Right renal cortex interstitium (tissue), 3 donors: ENCODE measurements around the gene CORO1C. TPM values are rescaled to one million over a fixed set of nuclear protein-coding genes. Genes with fewer than 3 reads are reported as not detected.

Experiments
- DNase-seq, 3 donors: peaks; one replicate each; pipeline ENCODE4 v3.0.0-alpha.2; 2013; ENCODE audit warnings: low read depth in 3 of 3, low spot score in 2 of 3
- polyA plus RNA-seq, 3 donors: library from polyadenylated mRNA; unstranded; fragments of 120-200 nt; gene quantifications; one replicate each; pipeline ENCODE4 v1.2.1, GENCODE V29; 2013; ENCODE audit not compliant: insufficient read length in 3 of 3

The CORO1C gene
- polyA plus RNA-seq, 3 donors: 57.9 to 62.0 (median 58.3) TPM

DNA sequence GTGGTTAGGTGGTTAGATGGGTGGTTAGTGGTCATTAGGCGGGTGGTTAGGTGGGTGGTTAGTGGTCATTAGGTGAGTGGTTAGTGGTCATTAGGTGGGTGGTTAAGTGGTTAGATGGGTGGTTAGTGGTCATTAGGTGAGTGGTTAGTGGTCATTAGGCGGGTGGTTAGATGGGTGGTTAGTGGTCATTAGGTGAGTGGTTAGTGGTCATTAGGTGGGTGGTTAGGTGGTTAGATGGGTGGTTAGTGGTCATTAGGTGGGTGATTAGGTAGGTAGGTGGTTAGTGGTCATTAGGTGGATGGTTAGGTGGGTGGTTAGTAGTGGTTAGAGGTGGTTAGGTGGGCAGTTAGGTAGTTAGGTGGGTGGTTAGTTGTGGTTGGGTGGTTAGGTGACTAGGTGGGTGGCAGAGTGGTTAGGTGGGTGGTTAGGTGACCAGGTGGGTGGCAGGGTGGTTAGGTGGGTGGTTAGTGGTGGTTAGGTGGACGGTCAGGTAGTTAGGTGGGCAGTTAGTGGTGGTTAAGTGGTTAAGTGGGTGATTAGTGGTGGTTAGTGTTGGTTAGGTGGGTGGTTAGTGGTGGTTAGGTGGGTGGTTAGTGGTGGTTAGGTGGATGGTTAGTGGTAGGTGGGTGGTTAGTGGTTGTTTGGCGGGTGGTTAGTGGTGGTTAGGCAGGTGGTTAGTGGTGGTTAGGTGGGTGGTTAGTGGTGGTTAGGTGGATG lies 125.5 kb downstream of the CORO1C start:
- no peak for DNase-seq

- DNase-seq: no peak
Observed at GRCh38 chr12:108605000-108605689, 126.2 kb downstream of the CORO1C start.

DNA sequence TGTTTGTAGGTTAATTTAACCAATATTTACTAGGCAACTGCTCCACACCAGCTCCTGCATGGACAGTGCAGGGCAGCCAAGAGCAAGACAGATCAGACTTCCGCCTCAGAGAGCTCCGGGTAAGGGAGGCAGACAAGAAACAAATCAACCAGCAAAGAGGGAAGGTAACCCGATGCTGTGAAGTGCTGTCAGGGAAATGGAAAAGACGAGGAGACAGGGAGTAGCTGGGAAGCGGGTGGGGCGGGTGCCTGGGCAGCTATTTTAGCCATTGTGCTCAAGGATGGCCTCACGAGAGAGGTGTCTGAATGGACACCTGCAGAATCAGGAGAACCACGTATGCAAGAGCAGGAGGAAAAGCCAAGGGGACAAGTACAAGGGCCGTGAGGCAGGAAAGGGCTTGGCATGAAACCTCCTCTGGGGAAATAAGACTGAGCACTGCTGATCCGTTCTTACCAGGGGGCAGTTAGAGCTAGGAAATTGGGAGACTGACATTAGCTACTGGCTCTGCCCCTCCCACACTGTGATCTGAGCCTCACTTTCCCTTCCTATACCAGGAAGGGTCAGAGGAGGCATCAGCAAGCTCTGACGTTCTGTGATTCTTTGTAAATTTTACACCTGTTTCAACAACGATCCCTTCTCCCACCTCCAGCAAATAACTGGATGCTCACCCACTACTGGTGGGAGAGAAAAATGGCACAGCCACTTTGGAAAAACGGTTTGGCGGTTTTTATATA lies 126.9 kb downstream of the CORO1C start:
- DNase-seq: no peak

- DNase-seq: no peak
Observed at GRCh38 chr12:108603743-108604142, 127.6 kb downstream of the CORO1C start.

GRCh38 chr12:108602976-108603704 lies 128.2 kb downstream of the CORO1C start:
- no peak for DNase-seq

DNA sequence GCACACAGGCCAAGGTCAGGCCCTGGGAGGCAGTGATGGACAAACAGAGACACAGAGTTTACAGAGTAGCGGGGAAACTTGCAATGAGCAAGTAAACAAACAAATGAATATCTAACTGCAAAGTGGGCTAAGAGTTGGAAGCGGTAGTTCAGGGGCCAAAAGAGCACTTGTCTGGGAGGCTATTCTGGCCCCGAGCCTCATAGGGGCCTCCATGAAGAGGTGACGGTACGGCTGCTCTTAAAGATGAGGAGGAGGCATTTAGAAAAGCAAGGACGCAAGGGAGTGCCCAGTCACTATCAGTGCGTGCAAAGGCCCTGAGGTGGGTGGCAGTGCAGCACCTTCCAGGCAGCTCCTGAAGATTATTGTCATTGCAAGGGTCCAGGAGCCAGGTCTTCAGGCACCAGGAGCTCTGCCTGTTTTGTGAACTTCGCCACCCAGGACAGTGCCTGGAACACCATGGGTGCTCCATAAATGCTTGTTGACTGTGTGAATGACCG lies 129.1 kb downstream of the CORO1C start:
- no peak for DNase-seq

DNA sequence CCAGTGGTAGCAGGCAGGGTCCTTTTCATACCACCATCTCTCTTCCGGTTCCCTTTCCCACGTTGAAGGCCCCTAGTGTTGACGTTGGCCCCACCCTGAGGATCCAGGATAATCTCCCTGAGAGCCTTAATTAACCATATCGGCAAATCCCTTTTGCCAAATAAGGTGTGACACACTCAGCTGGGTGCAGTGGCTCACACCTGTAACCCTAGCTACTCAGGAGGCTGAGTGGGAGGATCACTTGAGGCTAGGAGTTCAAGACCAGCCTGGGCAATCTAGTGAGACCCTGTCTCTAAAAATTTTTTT lies 130.7 kb downstream of the CORO1C start:
- DNase-seq: no peak

DNA sequence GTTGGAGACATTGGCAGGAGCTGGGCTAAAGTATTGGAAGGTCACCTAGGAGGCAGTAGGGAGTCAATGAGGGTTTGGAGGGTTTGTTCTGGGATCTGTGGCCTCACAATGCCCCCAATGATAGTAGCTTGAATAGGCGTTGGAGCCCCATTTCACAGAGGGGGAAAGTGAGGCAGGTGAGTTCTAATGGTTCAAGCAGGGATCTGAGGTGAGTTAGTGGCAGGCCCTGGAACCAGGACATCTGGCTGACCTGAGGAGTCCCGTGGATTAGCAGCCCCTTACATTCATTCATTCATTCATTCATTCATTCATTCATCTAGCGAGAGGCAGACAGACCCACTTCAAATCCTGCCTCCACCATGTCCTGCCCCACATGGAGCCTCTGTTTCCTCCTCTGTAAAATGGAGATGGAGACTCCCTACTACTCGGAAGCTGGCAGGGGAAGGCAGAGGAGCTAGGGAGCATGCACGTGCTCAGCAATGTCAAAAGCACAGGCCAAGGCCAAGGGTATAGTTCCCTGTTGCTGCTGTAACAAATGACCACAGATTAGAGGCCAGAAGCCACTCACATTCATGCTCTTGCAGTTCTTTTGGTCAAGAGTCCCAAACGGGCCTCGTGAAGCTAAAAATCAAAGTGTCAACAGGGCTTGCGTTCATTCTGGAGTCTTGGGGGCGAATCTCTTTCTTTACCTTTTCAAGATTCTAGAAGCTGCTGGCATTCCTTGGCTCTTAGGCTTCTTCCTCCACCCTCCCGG lies 131.2 kb downstream of the CORO1C start:
- no peak for DNase-seq

- no peak for DNase-seq
Observed at GRCh38 chr12:108599541-108599940, 131.8 kb downstream of the CORO1C start.

DNA sequence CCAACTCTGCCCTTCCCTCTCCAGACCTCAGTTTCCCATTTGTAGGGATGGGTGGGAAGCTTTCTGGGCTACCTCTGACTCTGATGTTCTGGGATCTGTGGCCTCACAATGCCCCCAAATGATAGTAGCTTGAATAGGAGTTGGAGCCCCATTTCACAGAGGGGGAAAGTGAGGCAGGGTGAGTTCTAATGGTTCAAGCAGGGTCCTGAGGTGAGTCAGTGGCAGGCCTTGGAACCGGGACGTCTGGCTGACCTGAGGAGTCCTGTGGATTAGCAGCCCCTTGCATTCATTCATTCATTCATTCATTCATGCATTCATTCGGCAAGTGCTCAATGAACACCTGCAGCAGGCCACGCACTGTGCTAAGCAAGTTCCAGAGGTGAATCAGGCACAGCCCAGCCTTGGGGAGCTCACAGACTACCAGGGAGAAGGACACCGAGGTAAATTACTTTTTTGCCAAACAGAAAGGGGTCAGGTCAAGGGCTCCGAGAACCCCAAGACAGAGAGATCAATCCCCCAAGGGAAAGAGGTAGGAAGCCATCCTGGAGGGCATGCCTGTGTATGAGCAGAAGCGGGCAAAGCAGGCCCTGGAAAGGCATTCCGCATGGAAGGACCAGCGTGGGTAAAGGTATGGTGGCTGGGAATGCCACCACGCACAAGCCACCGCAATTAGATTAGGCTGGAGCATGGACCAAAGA lies 132.6 kb downstream of the CORO1C start:
- no peak for DNase-seq

DNA sequence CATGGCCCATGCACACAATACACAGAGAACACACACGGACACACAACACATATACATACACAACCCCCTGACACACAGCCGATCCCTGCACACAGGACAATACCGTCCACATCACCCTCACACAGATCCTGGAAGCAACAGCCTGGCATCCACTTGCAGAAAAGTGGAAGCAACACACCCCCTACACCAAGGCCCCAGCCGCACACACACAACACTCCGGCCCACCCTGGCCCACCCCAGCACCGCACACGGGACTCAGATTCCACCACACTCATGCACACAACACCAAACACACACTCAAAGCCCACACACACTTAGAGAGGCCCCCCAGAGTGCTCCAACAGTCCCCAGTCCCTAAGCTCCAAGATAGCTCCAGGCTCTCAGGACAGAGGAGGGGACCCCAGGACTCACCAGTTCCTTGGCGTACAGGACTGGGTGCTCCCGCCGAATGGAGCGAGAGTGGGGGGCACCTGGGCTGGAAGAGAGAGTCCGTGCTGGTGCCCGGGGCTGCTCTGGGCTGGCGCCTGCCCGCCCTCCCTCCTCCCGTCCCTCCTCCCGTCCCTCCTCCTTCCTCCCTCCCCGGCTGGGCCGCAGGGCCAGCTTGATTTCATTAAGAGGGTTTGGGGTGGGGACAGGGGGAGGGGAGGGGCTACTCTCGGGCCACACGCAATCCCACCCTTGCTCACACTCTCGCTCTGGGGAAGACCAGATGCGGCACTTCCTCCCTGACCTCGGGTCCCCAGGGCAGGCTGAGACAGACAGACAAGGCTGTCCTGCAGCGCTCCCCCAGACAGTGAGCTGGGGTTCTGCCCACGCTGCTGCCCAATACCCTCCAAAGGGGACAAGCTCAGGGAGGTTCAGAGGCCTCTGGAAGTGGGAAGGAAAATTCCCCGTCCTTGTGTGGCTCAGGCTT lies 133.5 kb downstream of the CORO1C start, which contains the start of gene TMEM119:
TMEM119 (minus strand) TSS at position 526 of the 913 bp plus-strand sequence. CDS start 5,701 bp downstream, outside the sequence.
- no peak for DNase-seq

GRCh38 chr12:108596854-108597558 lies 134.3 kb downstream of the CORO1C start:
- DNase-seq: no peak

DNA sequence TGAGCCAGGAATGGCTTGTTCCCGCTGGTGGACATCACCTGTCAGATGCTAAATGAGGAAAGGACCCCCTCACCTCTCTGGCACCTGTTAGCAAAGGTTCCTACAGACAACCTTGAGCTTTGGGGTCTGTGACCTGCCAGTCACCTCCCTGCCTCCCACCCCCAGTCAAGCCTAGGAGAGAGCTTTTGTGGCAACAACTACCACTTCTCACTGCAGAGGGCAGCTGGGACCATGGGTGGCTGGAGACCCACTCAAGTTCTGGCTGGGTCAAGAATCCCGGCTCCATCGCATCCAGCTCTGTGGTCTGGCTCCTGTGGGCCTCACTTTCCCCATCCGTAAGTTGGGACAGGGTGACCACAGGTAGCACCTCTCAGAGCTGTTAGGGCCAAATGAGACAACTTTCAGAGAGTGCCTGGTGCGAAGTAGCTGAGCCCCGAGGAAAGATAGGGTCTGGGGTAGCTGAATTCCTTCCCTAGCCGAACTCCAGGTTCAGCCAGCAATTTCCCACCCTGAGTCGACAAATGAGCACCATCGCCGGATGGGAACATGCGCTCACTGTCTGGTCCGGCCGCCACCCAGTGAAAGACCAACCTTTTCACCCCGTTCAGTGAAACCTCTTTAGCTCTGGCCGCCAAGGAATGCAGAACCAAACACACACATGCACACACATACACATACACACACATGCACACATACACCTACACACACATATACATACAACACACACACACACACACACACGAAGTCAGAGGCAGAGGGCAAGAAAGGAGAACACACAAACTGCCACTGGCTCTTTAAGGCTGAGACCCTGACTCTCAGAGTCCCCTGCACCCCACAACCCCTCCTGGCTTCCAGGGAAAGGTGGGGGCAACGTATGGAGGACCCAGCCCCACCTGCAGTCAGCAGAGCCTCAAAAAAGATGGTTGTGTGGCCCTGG lies 135.3 kb downstream of the CORO1C start:
- no peak for DNase-seq
